G401.6 (cell line): ENCODE data around the gene UNC5A.

Experiments
- FAIRE-seq: peaks from 2 replicates; lab custom pipeline; 2012; peaks lifted over from hg19 to GRCh38; lab: Jason Lieb, UNC

The UNC5A gene

GRCh38 chr5:176821441-176821840 is 11.1 kb downstream of the UNC5A start:
- no peak for FAIRE-seq

GRCh38 chr5:176822041-176822792 is 11.9 kb downstream of the UNC5A start:
- no peak for FAIRE-seq

- no peak for FAIRE-seq
Measured at GRCh38 chr5:176822793-176823481, 12.6 kb downstream of the UNC5A start.

GRCh38 chr5:176823869-176824412 is 13.6 kb downstream of the UNC5A start:
- no peak for FAIRE-seq

GRCh38 chr5:176824604-176825003 is 14.2 kb downstream of the UNC5A start:
- no peak for FAIRE-seq

GRCh38 chr5:176825234-176825633 is 14.9 kb downstream of the UNC5A start:
- no peak for FAIRE-seq

- no peak for FAIRE-seq
Measured at GRCh38 chr5:176825957-176826356, 15.6 kb downstream of the UNC5A start.

GRCh38 chr5:176827736-176828414 is 17.5 kb downstream of the UNC5A start:
- no peak for FAIRE-seq

GRCh38 chr5:176829320-176829719 is 19.0 kb downstream of the UNC5A start:
- FAIRE-seq: no peak

- FAIRE-seq: no peak
Measured at GRCh38 chr5:176830422-176830994, 20.1 kb downstream of the UNC5A start.

- no peak for FAIRE-seq
Measured at GRCh38 chr5:176830995-176831423, 20.6 kb downstream of the UNC5A start.

GRCh38 chr5:176831425-176831824 is 21.1 kb downstream of the UNC5A start:
- no peak for FAIRE-seq

- no peak for FAIRE-seq
Measured at GRCh38 chr5:176832162-176832561, 21.8 kb downstream of the UNC5A start.

- FAIRE-seq: no peak
Measured at GRCh38 chr5:176833286-176833685, 22.9 kb downstream of the UNC5A start.

- FAIRE-seq: no peak
Measured at GRCh38 chr5:176835918-176836317, 25.6 kb downstream of the UNC5A start.

- no peak for FAIRE-seq
Measured at GRCh38 chr5:176836811-176837706, 26.7 kb downstream of the UNC5A start.

- FAIRE-seq: no peak
Measured at GRCh38 chr5:176837707-176838115, 27.4 kb downstream of the UNC5A start.

- FAIRE-seq: no peak
Measured at GRCh38 chr5:176843673-176844072, 33.3 kb downstream of the UNC5A start.

- no peak for FAIRE-seq
Measured at GRCh38 chr5:176844281-176844680, 33.9 kb downstream of the UNC5A start.

GRCh38 chr5:176844706-176845391 is 34.5 kb downstream of the UNC5A start:
- no peak for FAIRE-seq

GRCh38 chr5:176845392-176845713 is 35.0 kb downstream of the UNC5A start:
- FAIRE-seq: no peak
